Measurements from ENCODE around the gene SREBF2. TPM values are rescaled to one million over a fixed set of nuclear protein-coding genes. Genes with fewer than 3 reads are reported as not detected.
A peak's percentile ranks its signal among the peaks of the same experiment; 100 is the strongest.

The SREBF2 gene
- 100 to 1,000 TPM; 150 to 157 TPM for total RNA-seq

DNA sequence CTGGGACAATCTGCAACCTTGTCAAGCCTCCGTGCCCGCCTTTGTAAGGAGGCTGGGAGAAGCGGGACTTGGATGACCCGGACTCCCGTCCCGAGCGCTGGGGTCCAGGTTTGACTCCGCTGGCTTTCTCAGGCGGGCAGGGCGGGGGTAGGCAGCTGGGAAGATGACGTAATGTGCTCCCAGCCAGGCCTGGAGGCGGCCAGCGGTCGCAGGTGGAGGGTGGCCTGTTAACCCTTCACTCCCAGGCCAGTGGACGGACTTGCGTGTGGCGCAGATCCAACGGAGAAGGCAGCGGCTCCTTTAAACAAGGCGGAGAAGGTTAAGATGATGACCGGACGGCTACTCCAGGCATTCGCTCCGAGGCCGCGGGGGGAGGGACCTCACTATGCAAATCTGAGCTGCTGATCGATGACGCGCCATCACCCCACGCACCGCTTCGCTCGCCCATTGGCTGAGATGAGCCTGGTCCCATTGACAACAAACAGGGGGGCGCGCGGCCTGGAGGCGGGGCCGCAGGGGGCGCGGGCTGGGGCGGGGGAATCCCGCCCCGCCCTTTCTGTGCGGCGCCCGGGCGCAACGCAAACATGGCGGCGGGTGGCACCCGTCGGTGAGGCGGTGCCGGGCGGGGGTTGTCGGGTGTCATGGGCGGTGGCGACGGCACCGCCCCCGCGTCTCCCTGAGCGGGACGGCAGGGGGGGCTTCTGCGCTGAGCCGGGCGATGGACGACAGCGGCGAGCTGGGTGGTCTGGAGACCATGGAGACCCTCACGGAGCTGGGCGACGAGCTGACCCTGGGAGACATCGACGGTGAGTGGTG, at the start of gene SREBF2:
Gene SREBF2 (plus strand): TSS at position 553 of the 816 bp plus-strand sequence. CDS start 166 bp downstream, at position 719.
- H3K4me1 Mint-ChIP-seq: peaks cover 50% of the 10 kb centered on the region
- ChIA-PET POLR2A (interaction anchor here (0.6 to 8.2 kb wide), 29 partner anchors 11 to 782 kb away, joined by 3 to 82 read pairs (median 6); partner anchors contain the start of genes CCDC134, CENPM, DESI1 and MEI1), CTCF (interaction anchor here (0.6 to 3.1 kb wide), 16 partner anchors 10 to 166 kb away, joined by 3 to 24 read pairs (median 4); partner anchors contain the start of gene CENPM)
- peak within 1 kb of the TSS; percentile 96 for H3K27ac Mint-ChIP-seq
- peak within 1 kb of the TSS; percentile 92 for H3K4me3 Mint-ChIP-seq
- no peaks in the 10 kb centered on the region for H3K27me3 Mint-ChIP-seq
- peaks cover 62% of the 10 kb centered on the region for H3K36me3 Mint-ChIP-seq (ENCODE audit: low read depth)
- peak; percentile 100 for DNase-seq
- no peaks in the 10 kb centered on the region for H3K9me3 Mint-ChIP-seq

DNA sequence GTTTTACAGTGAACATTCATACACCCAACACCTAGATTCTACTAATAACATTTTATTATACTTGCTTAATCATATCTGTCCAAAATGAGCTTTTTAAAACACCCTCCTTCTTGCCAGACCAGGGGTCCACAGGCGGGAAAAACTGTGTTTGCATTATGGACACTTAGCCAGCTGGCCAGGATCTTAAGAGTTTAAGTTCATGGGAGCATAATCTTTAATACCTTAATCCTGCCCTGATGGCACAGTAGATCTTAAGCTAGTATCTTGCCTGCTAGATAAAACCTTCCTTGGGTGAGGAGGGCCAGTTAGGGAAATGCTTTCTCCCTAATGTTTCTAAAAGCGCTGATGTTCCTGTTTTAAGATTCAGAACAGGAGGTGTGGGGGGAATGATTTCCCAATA, 45.6 kb upstream of the SREBF2 start:
- H3K9me3 Mint-ChIP-seq: no peaks in the 10 kb centered on the region
- POLR2A ChIA-PET: interaction anchor here (0.9 to 6.7 kb wide), 3 partner anchors 13 to 153 kb away, joined by 4 to 59 read pairs (median 4); partner anchors contain the start of gene CCDC134
- H3K4me1 Mint-ChIP-seq: peaks cover 42% of the 10 kb centered on the region
- no peaks in the 10 kb centered on the region for H3K27me3 Mint-ChIP-seq
- no peak overlapping the region for H3K4me3 Mint-ChIP-seq
- no peak for DNase-seq
- H3K36me3 Mint-ChIP-seq (ENCODE audit: low read depth): peaks cover 51% of the 10 kb centered on the region
- CTCF ChIA-PET: interaction anchor here (0.9 to 1.8 kb wide), 5 partner anchors 13 to 153 kb away, joined by 4 to 6 read pairs (median 5); partner anchors contain the start of gene CCDC134
- no peak overlapping the region for H3K27ac Mint-ChIP-seq

DNA sequence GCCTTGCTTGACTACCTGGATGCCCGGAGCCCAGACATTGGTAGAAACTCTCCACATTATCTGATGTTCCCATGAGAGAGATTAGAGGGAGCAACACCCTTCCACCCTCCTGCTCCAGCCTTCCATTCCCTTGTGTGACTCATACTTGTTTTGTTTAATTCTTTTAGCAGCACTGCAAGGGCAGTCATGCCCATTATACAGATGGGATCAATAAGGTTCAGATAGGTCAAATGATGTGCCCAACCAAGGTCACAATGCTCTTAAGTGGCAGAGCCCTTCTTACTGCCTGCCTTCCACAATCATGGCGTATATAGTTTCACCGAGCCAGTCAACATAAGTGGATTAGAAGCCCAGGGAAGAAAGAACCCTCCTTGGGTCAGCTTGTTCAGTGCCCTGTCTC, 39.0 kb upstream of the SREBF2 start:
- peaks cover 7% of the 10 kb centered on the region for H3K4me1 Mint-ChIP-seq
- peaks cover 67% of the 10 kb centered on the region for H3K36me3 Mint-ChIP-seq (ENCODE audit: low read depth)
- no peaks in the 10 kb centered on the region for H3K9me3 Mint-ChIP-seq
- no peak for DNase-seq
- H3K27ac Mint-ChIP-seq: no peak overlapping the region
- no peak overlapping the region for H3K4me3 Mint-ChIP-seq
- POLR2A ChIA-PET: interaction anchor here (8.4 kb wide), 1 partner anchor 13 kb away, joined by 366 read pairs; no protein-coding TSS in a partner anchor
- H3K27me3 Mint-ChIP-seq: no peaks in the 10 kb centered on the region
- CTCF ChIA-PET: no interaction called here

DNA sequence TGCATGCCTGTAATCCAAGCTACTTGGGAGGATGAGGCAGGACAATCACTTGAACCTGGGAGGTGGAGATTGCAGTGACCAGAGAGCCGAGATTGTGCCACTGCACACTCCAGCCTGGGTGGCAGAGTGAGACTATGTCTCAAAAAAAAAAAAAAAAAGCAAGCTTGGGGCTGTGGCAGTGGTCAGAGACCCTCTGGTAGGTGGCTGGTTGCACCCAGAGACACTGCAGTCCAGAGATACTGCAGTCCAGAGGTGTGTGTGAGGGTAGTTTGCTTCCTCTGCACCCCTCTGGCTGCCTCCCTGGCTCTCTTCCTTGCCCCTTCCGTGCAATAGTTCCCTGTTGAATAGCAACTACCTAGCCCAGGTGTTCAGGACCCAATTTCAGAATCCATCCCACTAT, 34.2 kb upstream of the SREBF2 start:
- CTCF ChIA-PET: interaction anchor here (1.1 to 5.0 kb wide), 7 partner anchors 11 to 142 kb away, joined by 3 to 53 read pairs (median 24); partner anchors contain the start of gene MEI1
- no peak for DNase-seq
- POLR2A ChIA-PET: interaction anchor here (0.5 to 8.4 kb wide), 13 partner anchors 10 to 178 kb away, joined by 3 to 366 read pairs (median 8); partner anchors contain the start of genes CENPM, DESI1, SNU13 and SREBF2
- H3K4me1 Mint-ChIP-seq: peaks cover 29% of the 10 kb centered on the region
- no peak overlapping the region for H3K27ac Mint-ChIP-seq
- peaks cover 45% of the 10 kb centered on the region for H3K36me3 Mint-ChIP-seq (ENCODE audit: low read depth)
- H3K9me3 Mint-ChIP-seq: no peaks in the 10 kb centered on the region
- H3K4me3 Mint-ChIP-seq: peak overlapping the region; percentile 91
- H3K27me3 Mint-ChIP-seq: no peaks in the 10 kb centered on the region

DNA sequence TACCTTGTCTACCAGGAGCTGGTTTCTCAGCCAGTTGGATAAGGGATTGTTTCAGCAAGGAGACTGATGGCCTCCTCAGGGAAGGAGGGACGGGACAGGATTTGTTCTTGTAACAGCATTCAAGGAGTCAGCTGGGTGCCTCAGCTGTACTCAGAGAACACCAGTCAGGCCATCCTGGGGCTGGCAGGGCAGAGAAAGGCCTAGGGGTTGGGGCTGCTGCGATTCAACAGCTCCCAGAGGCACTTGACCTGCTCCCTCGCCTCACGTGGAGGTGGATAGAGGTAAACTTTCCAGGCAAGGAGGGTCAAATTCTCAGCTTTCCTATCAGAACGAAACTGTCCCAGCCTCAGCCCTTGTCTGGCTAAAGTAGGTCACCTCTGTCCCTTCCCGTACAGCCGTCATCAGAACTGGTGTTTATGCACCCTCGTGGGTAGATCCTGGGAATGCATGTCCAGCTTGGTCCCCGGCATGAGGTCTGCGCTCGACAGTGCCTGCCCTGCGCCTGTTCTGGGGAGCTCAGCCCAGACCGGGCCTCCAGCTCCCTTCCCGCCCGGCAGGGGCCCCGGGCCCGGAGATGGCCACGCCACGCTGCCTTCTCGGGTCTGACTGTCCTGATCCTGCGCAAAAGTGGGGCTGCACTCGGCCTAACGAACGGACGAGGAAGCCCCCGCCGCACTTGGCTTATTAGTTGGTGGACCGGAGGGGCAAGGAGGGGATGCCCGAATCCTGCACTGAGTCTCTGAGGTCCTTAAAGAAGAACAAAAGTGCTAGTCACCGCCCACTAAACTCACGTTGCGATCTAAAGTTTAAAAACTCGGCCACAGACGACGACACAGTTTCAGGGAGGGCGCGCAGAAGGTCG, 33.2 kb upstream of the SREBF2 start:
- Mint-ChIP-seq H3K9me3 (no peaks in the 10 kb centered on the region), H3K36me3 (ENCODE audit: low read depth) (peaks cover 42% of the 10 kb centered on the region), H3K27ac (peak overlapping the region; percentile 90), H3K27me3 (no peaks in the 10 kb centered on the region), H3K4me3 (peak overlapping the region; percentile 91), H3K4me1 (peaks cover 38% of the 10 kb centered on the region)
- CTCF ChIA-PET: interaction anchor here (0.8 to 5.0 kb wide), 15 partner anchors 10 to 147 kb away, joined by 3 to 53 read pairs (median 5); partner anchors contain the start of genes CENPM and MEI1
- DNase-seq: peak; percentile 18
- POLR2A ChIA-PET: interaction anchor here (0.6 to 8.4 kb wide), 44 partner anchors 9 to 815 kb away, joined by 3 to 366 read pairs (median 7); partner anchors contain the start of genes CENPM, DESI1, MEI1 and NDUFA6

DNA sequence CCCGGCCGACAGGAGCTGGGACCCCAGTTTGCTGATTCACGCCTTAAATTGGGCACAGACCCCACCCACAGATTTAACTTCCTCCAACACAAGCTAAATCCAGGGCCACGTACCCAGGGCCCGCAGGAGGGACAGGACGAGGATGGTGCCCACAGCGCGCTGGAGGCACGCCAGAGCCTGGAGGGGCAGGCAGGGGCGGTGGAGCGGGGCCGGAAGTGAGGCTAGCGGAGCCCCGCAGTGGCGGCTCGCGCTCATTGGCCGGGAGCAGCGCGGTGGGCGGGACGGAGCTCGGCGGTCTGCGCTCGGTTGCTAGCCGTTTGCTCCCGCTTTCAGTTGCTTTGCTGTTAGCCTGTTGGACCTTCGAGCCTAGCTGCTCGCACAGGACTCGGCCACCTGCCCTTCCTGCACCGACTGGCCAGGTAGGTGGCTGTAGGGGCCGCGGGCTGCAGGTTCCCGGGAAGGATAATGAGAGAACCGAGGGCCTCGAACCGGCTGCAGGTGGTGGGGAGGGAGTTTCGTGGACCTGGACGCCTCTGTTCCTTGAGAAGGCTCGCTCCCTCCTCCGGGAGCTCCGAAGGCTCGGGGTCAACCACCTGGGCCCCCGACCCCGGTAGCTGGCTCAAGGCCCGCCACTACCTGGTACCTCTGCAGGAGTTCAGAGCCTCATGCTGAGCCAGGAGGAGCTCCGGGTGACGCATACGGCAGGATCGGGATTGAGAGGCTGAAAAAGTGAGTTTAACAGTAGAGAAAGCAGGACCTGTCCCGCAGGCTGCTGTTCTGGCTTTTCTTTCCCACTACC, 32.4 kb upstream of the SREBF2 start, which contains the start of gene CCDC134:
Gene CCDC134 (plus strand): TSS at position 332 of the 799 bp plus-strand sequence. CDS start 8,212 bp downstream, outside the sequence.
- Mint-ChIP-seq H3K27ac (peak within 1 kb of the TSS; percentile 90), H3K4me3 (peak within 1 kb of the TSS; percentile 91), H3K27me3 (no peaks in the 10 kb centered on the region), H3K36me3 (ENCODE audit: low read depth) (peaks cover 35% of the 10 kb centered on the region), H3K9me3 (no peaks in the 10 kb centered on the region), H3K4me1 (peaks cover 44% of the 10 kb centered on the region)
- CTCF ChIA-PET: interaction anchor here (0.9 to 5.0 kb wide), 16 partner anchors 9 to 146 kb away, joined by 3 to 53 read pairs (median 5); partner anchors contain the start of genes CENPM, MEI1 and SREBF2
- POLR2A ChIA-PET: interaction anchor here (0.6 to 8.4 kb wide), 43 partner anchors 8 to 814 kb away, joined by 3 to 366 read pairs (median 7); partner anchors contain the start of genes CENPM, DESI1, MEI1 and NDUFA6
- DNase-seq: peak; percentile 93

DNA sequence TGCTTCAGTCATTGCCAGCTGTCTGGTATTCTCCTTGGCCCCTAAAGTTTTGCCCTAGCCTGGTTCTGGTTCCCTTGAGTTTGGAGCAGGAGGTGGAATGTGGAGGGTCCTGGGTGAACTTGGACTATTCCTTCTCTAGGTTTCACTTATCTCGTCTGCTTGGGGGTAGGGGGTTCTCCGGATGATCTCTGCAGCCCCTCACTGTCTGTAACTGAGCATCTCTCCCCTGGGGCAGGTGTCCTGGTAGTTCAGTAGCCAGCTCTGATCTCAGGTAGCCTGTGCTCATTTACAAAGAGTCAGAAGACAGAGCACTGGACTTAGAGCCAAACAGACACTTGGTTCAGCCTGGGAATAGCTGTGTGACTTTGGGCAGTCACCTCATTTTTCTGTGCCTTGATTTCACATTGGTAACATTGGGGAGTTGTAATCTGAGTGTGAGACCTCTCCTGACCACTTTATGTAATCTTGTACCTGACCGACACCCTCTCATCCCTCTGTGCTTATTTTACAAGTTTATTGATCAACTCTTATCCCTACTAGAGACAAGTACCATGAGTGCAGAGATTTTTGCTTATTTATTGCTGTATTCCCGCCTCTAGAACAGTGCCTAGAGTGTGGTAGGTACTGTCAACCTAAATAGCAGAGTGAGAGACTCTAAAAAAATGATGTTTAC, 31.6 kb upstream of the SREBF2 start:
- H3K36me3 Mint-ChIP-seq (ENCODE audit: low read depth): peaks cover 31% of the 10 kb centered on the region
- H3K4me1 Mint-ChIP-seq: peaks cover 46% of the 10 kb centered on the region
- CTCF ChIA-PET: interaction anchor here (1.0 to 5.0 kb wide), 11 partner anchors 19 to 146 kb away, joined by 3 to 53 read pairs (median 7); partner anchors contain the start of genes CENPM, MEI1 and SREBF2
- H3K9me3 Mint-ChIP-seq: no peaks in the 10 kb centered on the region
- H3K27ac Mint-ChIP-seq: peak overlapping the region; percentile 90
- H3K27me3 Mint-ChIP-seq: no peaks in the 10 kb centered on the region
- peak overlapping the region; percentile 91 for H3K4me3 Mint-ChIP-seq
- POLR2A ChIA-PET: interaction anchor here (1.0 to 8.4 kb wide), 29 partner anchors 7 to 279 kb away, joined by 3 to 366 read pairs (median 9); partner anchors contain the start of genes CENPM, MEI1, SMDT1 and SNU13
- DNase-seq: no peak

DNA sequence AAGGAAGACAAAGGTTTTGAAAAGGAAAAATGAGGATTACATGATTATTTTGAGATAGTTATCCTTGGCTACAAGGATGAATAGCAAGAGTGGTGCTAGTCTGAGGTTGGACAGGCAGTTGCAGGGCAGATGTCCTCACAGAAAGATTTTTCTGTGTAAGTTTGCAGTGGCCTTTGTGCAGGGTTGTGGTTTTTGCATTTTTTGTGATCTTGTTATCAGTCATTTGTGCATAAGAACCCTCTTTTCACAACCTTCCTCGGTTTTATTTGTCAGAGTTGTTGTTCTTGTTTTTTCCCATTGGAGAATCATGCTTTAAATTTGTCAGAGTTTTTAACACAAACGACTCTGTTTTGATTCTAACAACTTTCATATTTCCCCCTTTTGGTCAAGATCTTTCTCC, 31.0 kb upstream of the SREBF2 start:
- CTCF ChIA-PET: interaction anchor here (1.1 to 5.0 kb wide), 6 partner anchors 19 to 139 kb away, joined by 5 to 53 read pairs (median 34); partner anchors contain the start of genes MEI1 and SREBF2
- peaks cover 46% of the 10 kb centered on the region for H3K4me1 Mint-ChIP-seq
- peak overlapping the region; percentile 90 for H3K27ac Mint-ChIP-seq
- peaks cover 29% of the 10 kb centered on the region for H3K36me3 Mint-ChIP-seq (ENCODE audit: low read depth)
- POLR2A ChIA-PET: interaction anchor here (1.0 to 8.4 kb wide), 6 partner anchors 13 to 145 kb away, joined by 3 to 366 read pairs (median 38); partner anchors contain the start of genes CENPM and SREBF2
- H3K9me3 Mint-ChIP-seq: no peaks in the 10 kb centered on the region
- peak overlapping the region; percentile 91 for H3K4me3 Mint-ChIP-seq
- H3K27me3 Mint-ChIP-seq: no peaks in the 10 kb centered on the region
- no peak for DNase-seq

DNA sequence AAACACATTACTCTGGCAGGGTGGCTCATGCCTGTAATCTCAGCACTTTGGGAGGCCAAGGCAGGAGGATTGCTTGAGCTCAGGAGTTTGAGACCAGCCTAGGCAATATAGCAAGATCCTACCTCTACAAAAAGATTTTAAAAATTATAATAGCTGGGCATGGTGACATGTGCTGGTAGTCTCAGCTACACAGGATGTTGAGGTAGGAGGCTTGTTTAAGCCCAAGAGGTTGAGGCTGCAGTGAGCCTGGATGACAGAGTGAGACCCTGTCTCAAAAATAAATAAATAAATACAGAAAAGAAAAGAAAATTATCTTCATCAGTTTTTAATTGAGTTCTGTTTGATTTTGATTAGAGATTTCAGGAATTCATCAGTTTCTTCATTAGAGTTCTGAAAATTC, 27.3 kb upstream of the SREBF2 start:
- Mint-ChIP-seq H3K9me3 (no peaks in the 10 kb centered on the region), H3K27me3 (no peaks in the 10 kb centered on the region), H3K27ac (no peak overlapping the region), H3K4me1 (peaks cover 34% of the 10 kb centered on the region), H3K36me3 (ENCODE audit: low read depth) (peaks cover 36% of the 10 kb centered on the region), H3K4me3 (no peak overlapping the region)
- CTCF ChIA-PET: interaction anchor here (1.2 to 2.7 kb wide), 2 partner anchors 59 to 135 kb away, joined by 4 to 6 read pairs; no protein-coding TSS in a partner anchor
- no peak for DNase-seq
- POLR2A ChIA-PET: interaction anchor here (0.8 to 2.8 kb wide), 2 partner anchors 22 to 24 kb away, joined by 3 to 9 read pairs; no protein-coding TSS in a partner anchor

DNA sequence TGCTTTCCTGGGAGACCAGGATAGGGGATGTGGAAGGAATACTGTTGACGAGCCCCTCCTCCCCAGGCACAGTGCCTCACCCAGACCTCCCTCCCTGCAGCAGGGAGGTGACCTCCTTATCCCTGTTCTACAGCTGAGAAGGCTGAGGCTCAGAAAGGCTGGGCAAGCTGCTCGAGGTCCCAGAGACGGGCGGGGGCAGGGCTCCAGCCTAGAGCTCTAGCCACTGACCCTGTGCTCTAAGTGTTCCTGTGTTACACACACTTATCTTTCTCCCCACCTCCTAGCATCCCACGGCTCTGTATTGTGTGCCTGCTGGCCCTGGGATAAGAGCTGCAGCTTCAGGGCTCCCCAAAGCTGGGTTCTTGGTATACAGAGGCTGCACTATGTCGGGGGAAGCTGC, 24.5 kb upstream of the SREBF2 start:
- H3K27ac Mint-ChIP-seq: no peak overlapping the region
- DNase-seq: no peak
- no peaks in the 10 kb centered on the region for H3K27me3 Mint-ChIP-seq
- H3K36me3 Mint-ChIP-seq (ENCODE audit: low read depth): peaks cover 28% of the 10 kb centered on the region
- H3K4me1 Mint-ChIP-seq: peaks cover 17% of the 10 kb centered on the region
- CTCF ChIA-PET: interaction anchor here (1.8 kb wide), 1 partner anchor 21 kb away, joined by 4 read pairs; no protein-coding TSS in a partner anchor
- H3K9me3 Mint-ChIP-seq: no peaks in the 10 kb centered on the region
- POLR2A ChIA-PET: interaction anchor here (1.0 to 1.6 kb wide), 3 partner anchors 8 to 27 kb away, joined by 3 to 8 read pairs (median 4); partner anchors contain the start of genes CCDC134 and SREBF2
- H3K4me3 Mint-ChIP-seq: no peak overlapping the region

All from activated CD4-positive, alpha-beta memory T cell treated with anti-CD3 and anti-CD28 coated beads, Interleukin-2, amount 10 ng/mL, durations not matched to agents 7 days and 5 days (primary cell).